GM19023 (cell line): ENCODE measurements around the gene LBP.
"Not testable (repeated sequence)": the region's sequence is repeated elsewhere in the genome, so short reads cannot be mapped to it uniquely, and the experiment has no call there.

Experiments used
- ATAC-seq: cut with Tn5 transposase; IDR thresholded peaks from one replicate; pipeline ENCODE4 v1.9.1; 2021; ENCODE audit warnings: mild to moderate bottlenecking, moderate library complexity; ENCODE audit not compliant: unreplicated experiment

The LBP gene

DNA sequence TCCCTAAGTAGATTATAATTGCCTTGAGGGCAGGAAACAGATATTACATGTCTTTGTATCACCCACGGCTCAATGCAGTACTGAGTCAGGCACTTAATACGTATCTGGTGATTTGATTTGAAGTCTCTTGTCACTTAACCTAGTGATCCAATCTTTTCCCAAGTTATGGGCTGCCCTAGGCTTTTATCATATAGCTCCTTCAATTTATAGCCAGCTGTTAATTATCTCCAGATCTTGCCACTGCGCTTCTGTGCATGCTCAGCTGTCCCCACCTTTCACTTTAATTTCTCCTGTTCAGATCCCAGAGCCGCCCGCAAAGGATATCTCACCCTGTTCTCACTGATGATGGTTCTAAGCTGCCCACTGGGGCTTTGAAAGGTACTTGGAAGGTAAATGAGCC lies 47.0 kb downstream of the LBP start:
- no peak for ATAC-seq

DNA sequence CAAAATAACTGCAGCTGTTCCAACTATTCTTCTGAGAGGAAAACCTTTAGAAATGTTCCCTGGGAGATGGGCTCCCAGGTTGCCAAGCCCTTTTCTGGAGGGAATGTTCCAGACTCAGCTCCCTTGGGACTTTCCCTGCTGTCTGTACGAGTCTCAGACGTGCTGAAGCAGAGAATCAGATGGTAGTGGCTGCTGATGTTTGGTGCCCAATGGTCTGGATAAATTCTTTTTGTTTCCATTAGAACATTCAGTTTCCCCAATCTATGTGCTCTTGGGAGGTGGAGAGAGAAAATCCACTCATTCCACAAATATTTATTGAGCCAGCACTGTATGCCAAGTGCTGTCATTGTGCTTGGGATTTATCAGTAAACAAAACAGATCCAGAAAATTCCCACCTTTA lies 48.9 kb downstream of the LBP start:
- ATAC-seq, result no peak

DNA sequence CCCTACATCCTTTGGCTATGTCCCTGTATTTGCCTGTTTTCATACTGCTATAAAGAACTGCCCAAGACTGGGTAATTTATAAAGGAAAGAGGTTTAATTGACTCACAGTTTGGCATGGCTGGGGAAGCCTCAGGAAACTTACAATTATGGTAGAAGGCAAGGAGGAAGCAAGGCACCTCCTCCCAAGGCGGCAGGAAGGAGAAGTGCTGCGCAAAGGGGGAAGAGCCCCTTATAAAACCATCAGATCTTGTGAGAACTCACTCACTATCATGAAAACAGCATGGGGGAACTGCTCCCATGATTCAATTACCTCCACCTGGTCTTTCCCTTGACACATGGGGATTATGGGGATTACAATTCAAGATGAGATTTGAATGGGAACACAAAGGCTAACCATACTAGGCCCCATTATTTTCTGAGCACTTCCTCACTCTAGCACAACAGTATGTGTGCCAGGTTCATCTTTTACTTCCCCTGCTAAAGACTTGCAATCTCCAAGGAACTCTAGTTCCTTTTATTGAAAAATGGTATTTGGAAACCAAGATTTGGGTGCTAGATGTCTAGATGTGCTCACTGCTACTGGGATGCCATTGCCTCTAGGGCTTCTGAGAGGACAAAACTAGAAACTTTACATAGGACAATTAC lies 49.6 kb downstream of the LBP start:
- not testable (repeated sequence) for ATAC-seq

DNA sequence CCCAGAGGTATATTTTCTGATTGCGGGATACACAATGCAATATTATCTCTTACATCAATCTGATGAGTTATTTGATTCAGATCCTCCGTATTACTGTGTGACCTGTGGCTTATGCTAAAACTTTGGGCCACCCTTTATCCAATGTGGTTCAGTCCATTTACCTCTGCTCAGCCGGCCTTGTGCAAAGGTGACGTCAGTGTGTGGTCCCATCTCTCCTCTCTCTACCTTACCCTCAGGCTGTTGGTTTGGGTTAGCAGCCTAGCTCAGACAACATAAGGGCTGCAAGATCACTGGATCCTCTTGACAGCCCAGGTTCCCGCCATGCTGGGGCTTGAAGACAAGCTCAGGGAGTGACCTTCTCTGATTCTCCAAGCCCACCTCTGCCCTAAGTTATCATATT lies 55.8 kb downstream of the LBP start:
- no peak for ATAC-seq

DNA sequence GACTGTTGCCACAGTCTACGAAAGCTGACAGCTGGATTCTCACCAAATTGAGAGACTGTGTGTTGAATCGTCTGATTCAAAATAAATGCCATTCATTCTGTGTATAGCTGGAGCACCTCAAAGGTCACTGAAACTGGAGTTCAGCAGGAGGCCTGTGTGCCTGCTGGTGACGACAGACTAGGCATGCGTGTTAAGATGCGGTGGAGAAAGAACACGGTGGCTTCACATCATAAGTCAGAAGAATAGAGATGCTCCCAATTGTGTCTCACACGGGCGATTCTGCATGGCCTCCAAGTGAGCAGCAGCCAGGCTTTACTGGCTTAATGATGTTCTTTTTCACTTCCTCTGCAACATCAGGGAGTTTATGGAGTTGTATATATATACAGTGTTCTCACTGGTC lies 56.5 kb downstream of the LBP start:
- ATAC-seq, result no peak

DNA sequence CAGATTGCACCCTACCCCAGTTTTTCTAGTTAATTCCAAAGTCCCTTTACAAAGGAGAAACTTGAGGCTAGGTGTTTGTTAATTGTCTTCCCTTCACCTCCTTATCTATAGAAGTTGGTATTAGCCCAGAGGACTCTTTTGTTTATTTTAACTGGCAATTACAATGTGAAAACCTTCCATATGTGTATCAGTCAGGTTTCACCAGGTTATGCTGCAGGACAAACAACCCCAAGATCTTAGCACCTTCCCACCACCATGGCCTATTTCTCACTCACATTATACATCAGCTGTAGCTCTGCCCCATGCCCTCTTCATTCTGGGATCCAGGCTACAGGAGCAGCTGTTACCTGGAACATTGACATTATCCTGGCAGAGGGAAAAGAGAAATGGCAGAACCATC lies 57.7 kb downstream of the LBP start:
- no peak for ATAC-seq

DNA sequence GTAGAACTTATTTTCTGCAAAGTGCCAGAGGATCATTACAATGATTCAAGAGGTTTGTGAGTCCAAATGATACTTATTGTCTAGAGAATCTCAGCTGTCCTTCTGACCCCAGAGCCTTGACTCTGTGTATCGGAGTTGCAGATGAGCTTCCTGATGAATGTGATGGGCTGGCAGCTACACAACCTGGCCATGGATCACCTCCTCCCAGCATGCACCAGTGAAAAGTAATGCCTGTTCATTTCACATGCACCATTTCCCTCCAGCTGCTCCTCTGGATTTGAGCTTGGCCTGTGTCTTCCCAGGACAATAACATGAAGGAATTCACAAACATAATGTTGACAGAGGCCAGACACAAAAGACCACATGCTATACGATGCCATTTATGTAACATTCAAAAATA lies 58.9 kb downstream of the LBP start:
- no peak for ATAC-seq

DNA sequence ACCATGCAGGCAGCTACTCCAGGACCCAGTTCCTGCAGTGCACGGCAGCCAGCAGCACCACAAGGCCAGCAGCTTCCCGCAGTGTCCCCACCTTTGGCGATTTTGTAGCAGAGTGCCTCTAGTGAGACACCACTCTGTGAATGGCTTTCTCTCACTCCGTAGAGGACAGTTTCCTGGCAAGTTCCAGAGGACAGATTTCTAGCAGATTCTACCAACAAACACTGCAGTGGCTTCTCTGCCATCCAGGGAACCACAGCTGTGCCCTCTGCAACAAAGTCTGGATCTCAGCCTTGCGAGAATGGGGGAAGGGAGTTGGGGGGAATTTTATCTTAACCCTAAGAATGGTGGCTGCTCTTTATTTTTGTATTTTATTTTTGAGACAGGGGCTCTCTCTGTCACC lies 60.2 kb downstream of the LBP start:
- no peak for ATAC-seq

DNA sequence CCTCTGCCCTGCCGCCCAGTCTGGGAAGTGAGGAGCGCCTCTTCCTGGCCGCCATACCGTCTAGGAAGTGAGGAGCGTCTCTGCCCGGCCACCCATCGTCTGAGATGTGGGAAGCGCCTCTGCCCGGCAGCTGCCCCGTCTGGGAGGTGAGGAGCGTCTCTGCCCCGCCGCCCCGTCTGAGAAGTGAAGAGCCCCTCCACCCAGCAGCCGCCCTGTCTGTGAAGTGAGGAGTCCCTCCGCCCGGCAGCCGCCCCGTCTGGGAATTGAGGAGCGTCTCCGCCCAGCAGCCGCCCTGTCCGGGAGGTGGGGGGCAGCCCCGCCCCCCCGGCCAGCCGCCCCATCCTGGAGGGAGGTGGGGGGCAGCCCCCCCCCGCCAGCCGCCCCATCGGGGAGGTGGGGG lies 61.0 kb downstream of the LBP start:
- ATAC-seq, result no peak

DNA sequence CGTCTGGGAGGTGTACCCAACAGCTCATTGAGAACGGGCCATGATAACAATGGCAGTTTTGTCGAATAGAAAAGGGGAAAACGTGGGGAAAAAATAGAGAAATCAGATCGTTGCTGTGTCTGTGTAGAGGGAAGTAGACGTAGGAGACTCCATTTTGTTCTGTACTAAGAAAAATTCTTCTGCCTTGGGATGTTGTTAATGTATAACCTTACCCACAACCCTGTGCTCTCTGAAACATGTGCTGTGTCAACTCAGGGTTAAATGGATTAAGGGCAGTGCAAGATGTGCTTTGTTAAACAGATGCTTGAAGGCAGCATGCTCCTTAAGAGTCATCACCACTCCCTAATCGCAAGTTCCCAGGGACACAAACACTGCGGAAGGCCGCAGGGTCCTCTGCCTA lies 61.5 kb downstream of the LBP start:
- not testable (repeated sequence) for ATAC-seq

DNA sequence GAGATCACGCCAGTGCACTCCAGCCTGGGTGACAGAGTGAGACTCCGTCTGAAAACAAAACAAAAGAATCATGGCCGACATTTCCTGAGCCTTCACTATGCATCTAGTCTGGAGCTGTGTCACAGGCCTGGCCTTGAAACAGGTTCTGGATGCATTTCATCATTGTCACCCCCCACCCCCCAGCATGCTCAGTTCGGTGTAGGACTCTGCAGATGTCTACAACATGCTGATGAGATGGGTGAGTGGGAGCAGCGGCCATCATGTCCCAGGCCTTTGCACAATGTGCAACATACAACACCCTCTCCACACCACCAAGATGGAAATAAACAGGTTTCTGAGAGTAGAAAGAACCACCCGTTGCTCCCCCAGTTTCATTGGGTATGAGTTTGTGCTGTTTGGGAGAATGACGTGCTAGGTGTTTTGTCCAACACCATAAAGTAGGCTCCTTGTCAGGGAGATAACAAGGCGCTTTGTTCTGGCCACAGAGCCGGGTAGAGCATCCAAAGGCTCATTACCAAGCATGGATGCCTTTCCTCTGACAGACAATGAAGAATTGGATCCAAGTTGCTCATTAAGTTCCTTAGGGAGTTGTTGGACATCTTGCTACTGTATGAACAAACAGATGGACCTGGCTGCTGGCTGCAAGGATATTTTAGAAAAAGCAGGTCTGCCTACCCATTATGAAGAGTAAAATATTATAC lies 66.7 kb downstream of the LBP start:
- ATAC-seq, result no peak

DNA sequence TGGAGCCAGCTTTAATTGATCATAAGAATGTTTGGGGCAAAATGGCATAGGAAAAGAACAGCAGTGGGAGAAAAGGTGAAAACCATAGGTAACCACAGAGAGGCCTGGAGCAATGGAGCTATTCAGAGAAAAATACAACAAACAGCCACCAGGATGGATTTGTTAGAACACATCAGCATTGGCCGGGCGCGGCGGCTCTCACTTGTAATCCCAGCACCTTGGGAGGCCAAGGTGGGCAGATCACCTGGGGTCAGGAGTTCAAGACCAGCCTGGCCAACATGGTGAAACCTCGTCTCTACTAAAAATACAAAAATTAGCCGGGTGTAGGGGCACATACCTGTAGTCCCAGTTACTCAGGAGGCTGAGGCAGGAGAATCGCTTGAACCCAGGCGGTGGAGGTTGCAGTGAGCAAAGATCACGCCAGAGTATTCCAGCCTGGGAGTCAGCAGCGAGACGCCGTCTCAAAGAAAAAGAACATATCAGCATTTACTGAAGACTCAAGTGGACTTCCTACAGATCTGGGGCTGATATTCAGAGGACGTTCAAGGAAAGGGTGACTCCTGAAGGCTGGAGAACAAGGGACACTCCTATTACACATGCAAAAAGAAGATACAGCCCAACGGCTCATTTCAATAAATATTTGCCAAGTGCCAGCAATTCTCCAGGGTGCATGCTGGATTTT lies 68.6 kb downstream of the LBP start:
- ATAC-seq, result no peak

DNA sequence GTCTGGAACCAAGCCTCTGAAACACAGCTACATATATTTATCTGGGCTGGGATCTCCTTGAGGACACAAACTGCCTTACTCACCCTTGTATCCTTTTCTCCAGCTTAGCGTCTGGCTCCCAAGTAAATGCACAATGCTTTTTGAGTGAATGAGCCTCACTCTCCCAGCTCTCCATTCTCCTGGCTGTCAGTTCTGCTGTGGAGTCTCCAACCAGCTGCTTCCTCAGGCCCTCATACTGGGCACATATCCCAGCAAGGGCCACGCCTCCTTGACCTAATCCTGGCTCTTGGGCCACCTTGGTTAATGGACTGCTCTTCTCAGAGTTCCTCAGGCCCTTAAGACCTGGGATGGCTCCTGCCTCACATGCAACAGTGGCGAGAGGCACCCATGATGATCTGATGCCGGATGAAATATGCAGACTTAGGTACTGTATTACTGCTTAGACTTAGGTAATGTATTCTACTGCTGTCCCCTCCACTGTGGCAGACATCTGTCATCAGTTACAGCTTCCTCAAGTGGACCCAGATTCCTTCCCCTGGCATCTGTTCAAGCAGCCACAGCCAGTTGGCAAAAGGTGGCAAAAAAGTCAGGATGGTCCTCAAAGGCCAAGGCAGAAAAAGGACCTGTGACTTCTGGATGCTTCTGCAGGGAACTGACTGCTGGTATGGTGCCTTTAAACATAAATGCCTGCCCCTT lies 72.4 kb downstream of the LBP start:
- ATAC-seq, result no peak

DNA sequence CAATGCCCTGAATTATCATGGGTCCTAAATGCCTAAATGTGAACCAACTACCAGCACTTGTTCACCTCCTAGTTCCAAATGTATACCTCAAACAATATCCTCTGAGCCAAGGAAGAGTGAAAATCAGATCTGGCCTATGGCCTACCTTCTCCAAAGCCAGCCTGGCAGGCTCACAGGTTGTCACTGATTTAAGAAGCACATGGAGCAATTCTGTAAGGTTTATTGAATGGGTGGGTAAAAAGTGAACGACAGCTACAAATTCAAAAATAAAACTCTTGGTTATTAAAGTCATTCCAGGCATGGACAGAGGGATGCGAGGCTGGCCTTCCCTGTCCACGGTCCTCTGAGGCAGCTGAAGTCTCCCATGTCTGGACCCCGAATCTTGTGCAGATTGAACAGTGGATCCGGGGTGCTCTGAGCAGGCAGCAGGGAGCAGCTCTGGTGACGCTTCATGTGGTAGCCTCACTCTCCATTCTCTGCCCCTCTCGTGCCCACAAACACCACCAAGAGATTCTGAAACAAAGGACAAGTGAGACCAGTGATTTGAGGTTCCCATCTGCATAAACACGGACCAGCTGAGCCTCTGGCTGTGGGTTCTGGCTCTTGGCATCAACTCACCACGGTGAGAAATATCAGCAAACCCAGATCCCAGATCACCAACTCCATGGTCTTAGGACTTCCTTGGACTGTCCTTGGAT lies 74.3 kb downstream of the LBP start:
- ATAC-seq, result no peak

DNA sequence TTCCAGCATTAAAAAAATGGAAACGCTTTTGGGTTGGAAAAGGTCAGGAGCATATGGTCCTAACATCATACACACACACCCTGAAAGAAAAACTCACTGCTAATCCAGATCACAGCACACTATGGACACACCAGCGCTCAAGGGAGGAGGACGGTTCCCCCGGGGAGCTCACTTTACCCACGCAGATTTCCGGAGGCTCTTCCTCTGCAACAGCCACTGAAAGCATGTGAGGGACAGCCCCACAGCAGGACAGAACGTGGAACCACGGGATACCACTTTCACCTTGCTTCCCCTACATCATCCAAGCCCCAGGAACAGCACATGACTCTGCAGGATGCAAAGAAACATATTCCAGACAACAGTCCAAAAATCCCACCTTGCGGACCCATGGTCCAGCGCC lies 75.6 kb downstream of the LBP start:
- ATAC-seq, result no peak

DNA sequence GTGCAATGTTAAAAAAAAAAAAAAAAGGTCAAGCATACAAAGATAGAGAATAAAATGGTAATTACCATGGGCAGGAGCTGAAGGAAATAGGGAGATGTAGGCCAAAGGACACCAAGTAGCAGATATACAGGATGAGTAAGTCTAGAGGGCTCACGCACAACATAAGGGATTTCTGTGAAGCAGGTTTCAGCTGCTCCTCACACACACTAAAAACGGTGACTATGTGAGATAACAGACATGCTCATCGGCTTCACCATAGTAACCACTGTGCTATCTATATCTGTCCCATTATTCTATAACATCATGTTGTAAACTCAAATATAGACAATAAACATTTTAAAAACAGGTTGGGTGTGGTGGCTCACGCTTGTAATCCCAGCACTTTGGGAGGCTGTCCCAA lies 77.3 kb downstream of the LBP start:
- ATAC-seq, result no peak

DNA sequence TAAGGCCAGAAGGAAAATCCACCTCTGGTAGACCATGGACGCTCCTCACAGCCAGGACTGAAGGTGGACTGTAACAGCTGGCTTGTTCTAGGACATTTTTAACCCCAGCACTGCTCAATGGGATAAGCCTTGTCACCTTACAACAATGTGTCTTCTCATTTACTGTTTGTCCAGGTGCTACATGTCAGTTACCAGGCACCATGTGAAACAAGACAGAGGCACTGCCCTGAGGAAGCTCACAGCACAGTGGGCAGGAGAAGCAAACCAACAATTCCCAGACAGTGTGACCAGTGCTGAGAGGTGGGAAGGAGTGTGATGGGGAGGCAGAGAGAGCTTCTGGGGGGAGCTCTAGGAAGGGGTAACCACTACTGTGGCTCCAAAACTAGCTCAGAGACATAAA lies 78.1 kb downstream of the LBP start:
- ATAC-seq, result no peak

DNA sequence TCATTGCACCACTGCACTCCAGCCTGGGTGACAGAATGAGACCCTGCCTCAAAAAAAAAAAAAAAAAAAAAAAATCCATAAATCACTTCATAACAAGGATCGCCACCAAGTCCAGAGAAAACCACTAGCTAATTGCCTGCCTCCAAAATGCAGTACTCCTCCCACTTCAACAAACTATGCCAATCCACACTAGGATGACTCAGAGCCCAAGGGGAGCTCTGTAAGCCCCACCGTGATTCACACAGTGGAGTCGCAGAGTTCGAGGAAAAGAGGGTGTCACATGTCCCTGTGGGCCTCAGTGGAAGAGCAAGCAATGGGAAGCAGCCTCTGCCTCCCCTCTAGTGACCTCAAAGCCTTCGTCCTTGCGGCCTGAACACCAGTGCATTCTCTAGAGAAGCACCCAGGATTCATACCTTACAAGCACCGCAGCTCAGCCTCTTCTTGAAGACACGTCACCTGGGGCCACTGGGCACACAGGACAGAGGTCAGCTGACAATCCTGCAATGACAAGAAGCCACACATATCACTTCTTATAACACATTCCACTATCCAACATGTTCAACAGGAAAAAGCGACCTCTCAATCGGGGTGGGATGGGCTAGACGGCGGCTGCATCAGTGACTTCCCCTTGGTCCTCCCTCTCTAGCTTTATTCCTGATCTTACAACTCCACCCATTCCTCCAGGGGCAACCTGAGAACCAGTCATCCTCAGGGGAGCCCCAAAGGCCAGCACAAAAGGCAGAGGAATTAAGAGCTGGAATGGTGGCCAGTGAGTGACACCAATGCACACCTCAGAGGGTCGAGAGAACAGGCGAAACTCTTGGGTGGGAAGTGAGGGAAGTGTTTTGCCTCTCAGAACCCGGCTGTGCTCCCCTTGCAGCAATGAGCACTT lies 80.0 kb downstream of the LBP start:
- ATAC-seq, result no peak
